ENCODE results near the gene RNASE4.
"Not testable (repeated sequence)": the region's sequence is repeated elsewhere in the genome, so short reads cannot be mapped to it uniquely, and the experiment has no call there.

The RNASE4 gene

DNA sequence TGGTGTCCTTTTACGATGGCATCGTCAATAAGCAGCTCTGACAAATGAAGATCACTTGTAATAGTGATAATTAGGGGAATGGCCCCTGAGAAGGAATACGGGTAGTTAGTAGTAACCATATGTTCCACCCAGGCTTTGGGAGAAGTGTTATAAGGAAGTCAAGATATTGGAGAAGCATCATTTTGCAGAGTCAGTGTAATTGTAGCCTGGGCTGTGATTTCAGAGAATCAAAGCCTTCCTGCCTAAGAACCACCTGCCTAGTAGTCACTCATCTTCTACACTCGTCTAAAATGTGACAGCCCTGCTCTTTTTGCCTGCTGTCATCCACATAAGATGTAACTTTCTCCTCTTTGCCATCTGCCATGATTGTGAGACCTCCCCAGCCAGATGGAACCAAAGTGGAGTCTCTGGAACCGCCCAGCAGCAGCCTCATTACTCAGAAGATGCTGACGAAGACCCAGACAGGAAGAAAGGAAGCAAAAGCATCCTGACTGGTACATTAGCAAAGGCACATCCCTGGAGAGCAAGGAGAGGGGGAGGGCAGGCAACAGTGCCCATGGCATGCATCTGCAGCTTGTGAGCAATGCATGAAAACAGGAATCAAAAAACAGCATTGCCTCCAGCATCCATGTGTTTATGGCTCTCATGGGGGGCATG is 48.7 kb downstream of the RNASE4 start:
- Mint-ChIP-seq H3K27ac (no peak overlapping the region), H3K4me3 (no peak overlapping the region), H3K27me3 (ENCODE audit: low read depth) (peaks cover 12% of the 10 kb centered on the region), H3K9me3 (no peaks in the 10 kb centered on the region), H3K4me1 (ENCODE audit: low read depth) (no peaks in the 10 kb centered on the region), H3K36me3 (ENCODE audit: low read depth) (no peaks in the 10 kb centered on the region)

DNA sequence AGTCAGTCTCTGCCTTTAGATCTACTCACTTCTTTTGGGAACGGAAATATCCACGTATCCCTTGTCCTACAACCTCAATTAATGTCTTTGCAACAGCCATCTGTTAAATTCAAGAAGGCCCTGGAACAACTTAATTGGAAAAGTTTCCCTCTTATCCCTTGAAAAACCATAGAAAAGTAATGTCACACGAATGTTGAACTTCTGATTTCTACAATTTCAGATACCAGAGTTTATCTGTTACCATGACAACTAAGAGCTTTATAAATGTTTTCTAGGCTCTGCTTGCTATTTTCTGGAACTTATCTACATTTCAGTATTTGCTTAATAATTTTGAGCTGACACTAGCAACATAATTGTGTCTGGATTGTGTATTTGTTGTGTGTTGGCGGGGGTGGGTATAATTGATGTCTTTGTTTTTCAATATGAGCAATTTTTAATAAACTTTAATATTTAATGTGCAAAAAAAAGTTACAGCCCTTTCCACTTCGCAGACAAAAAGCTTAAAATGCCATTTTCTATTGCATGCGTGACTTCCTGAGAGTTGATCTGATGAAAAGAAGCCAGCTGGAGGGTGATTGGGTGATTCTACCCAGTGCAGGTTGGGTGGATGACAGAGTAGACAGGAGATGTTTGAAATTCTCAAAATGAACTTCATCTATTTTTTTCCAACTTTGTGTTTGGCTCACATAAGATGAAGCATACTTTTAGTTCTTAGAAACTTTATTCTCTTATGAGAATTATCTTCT is 49.5 kb downstream of the RNASE4 start:
- peaks cover 16% of the 10 kb centered on the region for H3K27me3 Mint-ChIP-seq (ENCODE audit: low read depth)
- H3K4me3 Mint-ChIP-seq = no peak overlapping the region
- no peaks in the 10 kb centered on the region for H3K36me3 Mint-ChIP-seq (ENCODE audit: low read depth)
- no peaks in the 10 kb centered on the region for H3K9me3 Mint-ChIP-seq
- H3K4me1 Mint-ChIP-seq (ENCODE audit: low read depth) = no peaks in the 10 kb centered on the region
- no peak overlapping the region for H3K27ac Mint-ChIP-seq

DNA sequence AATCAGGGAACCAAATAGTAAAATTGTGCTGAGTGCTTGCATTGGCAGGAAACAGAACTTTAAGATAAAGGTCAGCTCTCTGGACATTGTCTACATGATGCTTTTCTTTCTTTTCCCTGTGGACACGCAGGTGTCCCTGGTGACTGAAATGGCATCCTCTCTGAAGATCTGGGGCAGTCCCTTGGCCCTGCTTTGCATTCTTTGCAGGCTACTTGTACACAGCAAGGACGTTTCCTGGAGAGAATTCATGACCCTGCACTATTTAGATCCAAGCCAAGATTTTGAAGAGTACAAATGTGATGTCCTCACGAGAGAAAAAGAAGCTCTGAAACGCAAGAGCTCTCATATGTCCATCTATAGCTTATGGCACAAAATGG is 50.1 kb downstream of the RNASE4 start:
- no peak overlapping the region for H3K27ac Mint-ChIP-seq
- H3K9me3 Mint-ChIP-seq = no peaks in the 10 kb centered on the region
- no peaks in the 10 kb centered on the region for H3K36me3 Mint-ChIP-seq (ENCODE audit: low read depth)
- no peaks in the 10 kb centered on the region for H3K4me1 Mint-ChIP-seq (ENCODE audit: low read depth)
- no peak overlapping the region for H3K4me3 Mint-ChIP-seq
- peaks cover 16% of the 10 kb centered on the region for H3K27me3 Mint-ChIP-seq (ENCODE audit: low read depth)

DNA sequence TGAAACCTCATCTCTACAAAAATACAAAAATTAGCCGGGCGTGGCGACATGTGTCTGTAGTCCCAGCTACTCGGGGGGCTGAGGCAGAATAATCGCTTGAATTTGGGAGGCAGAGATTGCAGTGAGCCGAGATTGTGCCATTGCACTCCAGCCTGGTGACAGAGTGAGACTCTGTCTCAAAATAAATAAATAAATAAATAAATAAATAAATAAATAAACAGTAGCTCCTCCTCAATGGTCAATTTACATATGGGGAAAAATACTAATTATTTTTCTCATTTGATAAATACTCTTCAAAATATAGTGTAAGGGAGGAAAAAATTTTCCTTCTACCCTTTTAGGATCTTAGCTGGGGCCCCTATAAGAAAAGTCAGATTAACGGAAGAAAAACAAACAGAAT is 53.9 kb downstream of the RNASE4 start:
- not testable (repeated sequence) for H3K27ac Mint-ChIP-seq, H3K9me3 Mint-ChIP-seq
- peaks cover 16% of the 10 kb centered on the region for H3K27me3 Mint-ChIP-seq (ENCODE audit: low read depth)

DNA sequence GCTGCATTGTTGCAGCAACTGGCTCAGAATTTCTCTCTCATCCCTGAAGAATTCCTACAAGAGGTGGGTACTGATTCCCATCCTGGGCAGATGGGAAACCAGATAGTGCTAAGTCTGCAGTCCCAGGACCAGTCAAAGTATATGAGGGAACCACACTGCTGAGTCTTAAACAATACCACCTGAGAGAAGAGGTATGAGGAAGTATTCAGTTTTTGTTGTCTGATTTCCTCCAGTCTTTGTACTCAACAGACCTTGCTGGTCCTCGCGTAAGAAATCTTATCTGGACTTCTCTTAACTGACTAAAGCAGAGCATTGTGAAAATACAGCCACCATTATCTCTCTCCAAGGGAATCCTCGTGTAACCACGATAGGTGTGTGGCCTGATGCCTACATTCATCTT is 57.8 kb downstream of the RNASE4 start:
- Mint-ChIP-seq H3K36me3 (ENCODE audit: low read depth) (no peaks in the 10 kb centered on the region), H3K9me3 (no peaks in the 10 kb centered on the region), H3K4me1 (ENCODE audit: low read depth) (no peaks in the 10 kb centered on the region), H3K27me3 (ENCODE audit: low read depth) (peaks cover 8% of the 10 kb centered on the region), H3K27ac (no peak overlapping the region), H3K4me3 (no peak overlapping the region)

More for the DNA sequence above, 53.9 kb downstream of the RNASE4 start:
- not testable (repeated sequence) for H3K4me1 Mint-ChIP-seq (ENCODE audit: low read depth); H3K4me3 Mint-ChIP-seq; H3K36me3 Mint-ChIP-seq (ENCODE audit: low read depth)

DNA sequence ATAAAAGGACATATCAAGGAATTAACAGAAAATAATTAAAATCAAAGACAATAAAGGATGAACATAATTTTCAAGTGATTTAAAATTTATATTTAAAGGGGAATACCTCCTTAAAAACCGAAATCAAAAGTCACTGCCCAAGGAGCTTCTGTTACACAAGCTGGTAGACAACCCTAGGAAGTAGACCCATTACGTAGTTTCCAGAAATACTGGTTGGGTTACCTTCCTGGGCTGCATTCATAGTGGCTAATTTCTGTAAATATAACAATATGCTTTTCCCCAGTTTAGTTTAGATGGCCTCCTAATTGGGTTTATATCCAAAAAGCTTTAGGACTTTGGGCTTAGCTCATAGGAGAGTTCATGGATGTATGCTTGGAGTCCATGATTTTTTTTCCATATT is 59.2 kb downstream of the RNASE4 start:
- no peaks in the 10 kb centered on the region for H3K36me3 Mint-ChIP-seq (ENCODE audit: low read depth)
- H3K9me3 Mint-ChIP-seq = no peaks in the 10 kb centered on the region
- peaks cover 2% of the 10 kb centered on the region for H3K27me3 Mint-ChIP-seq (ENCODE audit: low read depth)
- no peak overlapping the region for H3K27ac Mint-ChIP-seq
- H3K4me3 Mint-ChIP-seq = no peak overlapping the region
- H3K4me1 Mint-ChIP-seq (ENCODE audit: low read depth) = no peaks in the 10 kb centered on the region

DNA sequence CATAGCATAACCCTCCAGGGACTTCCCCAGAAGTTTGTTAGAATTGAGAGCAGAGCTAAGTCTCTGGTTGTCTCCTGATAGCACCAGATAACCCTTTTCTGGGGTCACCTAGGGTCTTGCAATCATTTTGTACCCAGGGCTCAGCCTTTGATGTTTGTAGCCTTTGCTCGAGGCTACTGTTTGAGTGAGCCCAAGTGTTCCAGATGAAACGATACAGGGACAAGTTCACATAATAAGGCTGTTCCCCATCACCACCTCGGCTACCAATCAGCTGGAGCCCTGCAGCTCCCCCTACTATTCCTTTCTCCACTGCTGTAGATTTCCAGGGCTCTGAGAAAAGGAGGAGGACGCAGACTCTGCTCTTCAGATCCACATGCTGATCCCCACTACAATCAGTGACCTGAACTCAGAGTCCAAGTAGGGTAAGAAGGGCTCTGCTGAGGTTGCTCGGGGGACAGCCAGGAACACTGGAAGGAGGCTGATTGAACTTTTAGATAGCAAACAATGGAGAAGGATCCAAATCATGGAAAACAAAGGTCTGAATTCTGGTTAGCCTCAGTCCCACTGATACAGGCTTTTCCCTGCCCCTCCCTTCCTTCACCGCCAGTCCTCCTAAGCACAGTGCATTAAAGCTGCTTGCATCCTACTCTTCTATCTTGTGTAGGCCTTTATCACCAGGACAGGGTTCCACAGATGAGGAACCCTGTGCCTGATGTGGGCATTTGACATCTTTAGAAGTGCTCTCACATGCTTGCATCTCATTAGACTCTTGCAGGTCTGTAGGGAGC is 61.4 kb downstream of the RNASE4 start, which contains the start of gene EDDM3A:
TSS of gene EDDM3A (plus strand) at position 317 of the 788 bp plus-strand sequence. CDS start 1,694 bp downstream, outside the sequence.
- no peak within 1 kb of the TSS for H3K4me3 Mint-ChIP-seq
- no peaks in the 10 kb centered on the region for H3K36me3 Mint-ChIP-seq (ENCODE audit: low read depth)
- peaks cover 4% of the 10 kb centered on the region for H3K9me3 Mint-ChIP-seq
- H3K27me3 Mint-ChIP-seq (ENCODE audit: low read depth) = peaks cover 4% of the 10 kb centered on the region
- no peaks in the 10 kb centered on the region for H3K4me1 Mint-ChIP-seq (ENCODE audit: low read depth)
- no peak within 1 kb of the TSS for H3K27ac Mint-ChIP-seq

DNA sequence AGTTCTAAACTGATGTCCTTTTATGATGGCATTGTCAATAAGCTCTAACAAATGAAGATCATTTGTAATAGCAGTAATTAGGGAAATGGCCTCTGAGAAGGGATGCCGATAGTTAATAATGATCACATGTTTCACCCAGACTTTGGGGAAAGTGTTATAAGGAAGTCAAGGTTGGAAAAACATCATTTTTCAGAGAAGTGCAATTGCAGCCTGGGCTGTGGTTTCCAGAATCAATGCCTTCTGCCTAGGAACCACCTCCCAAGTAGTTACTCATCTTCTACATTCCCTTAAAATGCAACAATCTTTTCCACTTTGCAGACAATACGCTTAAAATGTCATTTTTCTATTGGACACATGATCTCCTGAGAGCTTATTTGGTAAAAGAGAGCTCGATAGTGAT is 62.2 kb downstream of the RNASE4 start:
- Mint-ChIP-seq H3K9me3 (peaks cover 5% of the 10 kb centered on the region), H3K36me3 (ENCODE audit: low read depth) (no peaks in the 10 kb centered on the region), H3K27me3 (ENCODE audit: low read depth) (peaks cover 4% of the 10 kb centered on the region), H3K4me3 (no peak overlapping the region), H3K4me1 (ENCODE audit: low read depth) (no peaks in the 10 kb centered on the region), H3K27ac (no peak overlapping the region)

DNA sequence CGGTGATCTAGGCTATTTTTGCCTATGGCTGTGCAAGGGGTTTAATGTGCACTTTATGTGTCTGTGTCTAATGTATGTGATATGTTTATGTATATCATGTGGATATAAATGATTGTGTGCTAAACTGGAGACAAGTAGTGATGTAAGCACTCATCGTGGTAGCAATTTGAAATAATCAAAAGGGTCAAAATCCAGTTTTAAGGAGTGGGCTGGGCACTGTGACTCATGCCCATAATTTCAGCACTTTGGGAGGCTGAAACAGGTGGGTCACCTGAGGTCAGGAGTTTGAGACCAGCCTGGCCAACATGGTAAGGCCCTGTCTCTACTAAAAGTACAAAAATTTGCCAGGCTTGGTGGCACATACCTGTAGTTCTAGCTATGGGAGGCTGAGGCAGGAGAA is 64.1 kb downstream of the RNASE4 start:
- H3K9me3 Mint-ChIP-seq = peaks cover 21% of the 10 kb centered on the region
- no peak overlapping the region for H3K27ac Mint-ChIP-seq
- H3K4me3 Mint-ChIP-seq = no peak overlapping the region
- H3K4me1 Mint-ChIP-seq (ENCODE audit: low read depth) = no peaks in the 10 kb centered on the region
- peaks cover 2% of the 10 kb centered on the region for H3K36me3 Mint-ChIP-seq (ENCODE audit: low read depth)
- peaks cover 7% of the 10 kb centered on the region for H3K27me3 Mint-ChIP-seq (ENCODE audit: low read depth)

DNA sequence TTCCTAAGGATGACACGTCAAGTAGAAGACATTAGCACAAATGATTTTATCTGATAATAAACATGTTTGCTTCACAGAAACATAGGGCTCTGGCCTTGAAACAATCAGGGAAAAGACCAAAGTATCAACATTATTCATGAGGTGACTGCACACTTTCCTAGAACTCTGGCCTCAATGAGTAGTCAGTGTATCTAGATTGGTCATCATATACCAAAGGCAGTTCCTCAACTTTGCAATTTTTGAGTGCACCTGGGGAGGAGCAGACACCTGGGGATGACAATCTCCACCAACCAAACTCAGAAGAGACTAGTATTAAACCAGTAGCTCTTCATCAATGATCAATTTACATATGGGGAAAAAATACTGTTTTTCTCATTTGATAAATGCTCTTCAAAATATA is 65.8 kb downstream of the RNASE4 start:
- H3K36me3 Mint-ChIP-seq (ENCODE audit: low read depth) = peaks cover 2% of the 10 kb centered on the region
- H3K27me3 Mint-ChIP-seq (ENCODE audit: low read depth) = peaks cover 7% of the 10 kb centered on the region
- peak overlapping the region; percentile 20 for H3K27ac Mint-ChIP-seq
- H3K4me3 Mint-ChIP-seq = no peak overlapping the region
- H3K4me1 Mint-ChIP-seq (ENCODE audit: low read depth) = no peaks in the 10 kb centered on the region
- H3K9me3 Mint-ChIP-seq = peaks cover 22% of the 10 kb centered on the region
